Testis (tissue), 3 donors: ENCODE measurements around the gene GRIP2. TPM values are rescaled to one million over a fixed set of nuclear protein-coding genes. Genes with fewer than 3 reads are reported as not detected.

Source experiments
- DNase-seq: peaks from one replicate; pipeline ENCODE4 v3.0.0-alpha.2; 2019
- H3K27ac ChIP-seq, 2 donors: fragments of 200-600 bp; sonication (generic); one replicate each; pipeline ENCODE4 v1.5.1; 2019
- H3K27me3 ChIP-seq: fragments of 200-600 bp; sonication (generic); one replicate; pipeline ENCODE4 v1.5.1; 2019
- H3K36me3 ChIP-seq: fragments of 200-600 bp; sonication (generic); one replicate; pipeline ENCODE4 v1.5.1; 2017; ENCODE audit warnings: low read depth; ENCODE audit errors: missing control alignments
- H3K4me1 ChIP-seq: fragments of 200-600 bp; sonication (generic); one replicate; pipeline ENCODE4 v1.5.1; 2019
- H3K4me3 ChIP-seq, 2 donors: fragments of 200-600 bp; sonication (generic); one replicate each; pipeline ENCODE4 v1.5.1; 2017 to 2019
- H3K9me3 ChIP-seq: fragments of 200-600 bp; sonication (generic); one replicate; pipeline ENCODE4 v1.5.1; 2017
- POLR2A ChIP-seq: fragments of 450-650 bp; IDR thresholded peaks from one replicate; pipeline ENCODE4 v1.6.1; 2017; ENCODE audit warnings: antibody characterized with exemption, mild to moderate bottlenecking, moderate library complexity
- WGBS, 2 donors: methylation state at CpG; one replicate each; pipeline ENCODE4 v1.1.5; 2018; 5-methylcytosine and 5-hydroxymethylcytosine counted together
- intact Hi-C: fragments of 100-400 bp; cut with DNase I; formaldehyde crosslinking; loops from one replicate; pipeline ENCODE4 v1.15.1; 2023; ENCODE audit warnings: low total_unique reads
- polyA plus RNA-seq: library from polyadenylated mRNA; stranded (reverse); fragments of 350-450 nt; fragmentation: Illumina TruSeq; extraction: RNeasy Lipid Tissue Mini Kit (QIAGEN cat#74804); gene quantifications from one replicate; pipeline ENCODE4 v1.2.3, GENCODE V29; 2014; ENCODE audit warnings: low read depth, low replicate concordance; ENCODE audit not compliant: insufficient read depth
- total RNA-seq, 2 donors: library from RNA; depleted of rRNA; stranded (reverse); fragments of >200 nt; gene quantifications; one replicate each; pipeline ENCODE4 v1.2.3, GENCODE V29; 2016
- TF ChIP-seq, protein P1 (sequence below), 3 experiments: fragments of 450-650 bp in 2 of 3; fragments of 200-600 bp in 1 of 3; sonication (generic) in 1 of 3; IDR thresholded peaks; one replicate each; pipeline ENCODE4 v1.5.1; 2016 to 2019; ENCODE audit warnings: antibody characterized with exemption in 3 of 3, mild to moderate bottlenecking in 2 of 3, moderate library complexity in 1 of 3

GRIP2 gene
- total and polyA plus RNA-seq, 3 donors from 2014 or later: 2.4 to 3.2 (median 2.7) TPM

DNA sequence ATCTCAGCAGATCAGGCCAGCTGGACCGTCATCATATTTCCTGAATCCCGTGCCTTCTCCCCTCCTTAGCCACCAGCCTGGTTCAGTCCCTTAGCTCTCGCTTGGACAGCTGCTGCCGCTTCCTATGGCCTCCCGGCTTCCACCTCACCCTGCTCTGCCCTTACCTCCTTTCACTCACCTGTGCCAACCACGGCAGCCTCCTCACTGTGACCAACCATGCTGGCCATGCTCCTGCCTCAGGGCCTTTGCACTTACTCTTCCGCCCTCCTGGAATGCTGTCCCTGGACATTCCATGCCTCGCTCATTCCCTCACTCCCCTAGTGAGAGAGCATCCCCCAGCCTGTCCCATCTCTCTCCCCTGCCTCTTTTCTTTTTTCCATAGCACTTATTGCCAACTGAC, 19.2 kb downstream of the GRIP2 start:
- Histone ChIP-seq H3K27me3 (no peaks in the 10 kb centered on the region), H3K27ac (no peak overlapping the region), H3K36me3 (no peaks in the 10 kb centered on the region), H3K4me3 (no peak overlapping the region), H3K4me1 (peaks cover 6% of the 10 kb centered on the region), H3K9me3 (no peaks in the 10 kb centered on the region)
- intact Hi-C loops: no loop called here
- whole genome bisulfite sequencing, 2 donors: 92 to 95% methylated on average over 8 of the region's 8 CpGs
- TF ChIP-seq, protein P1, sequence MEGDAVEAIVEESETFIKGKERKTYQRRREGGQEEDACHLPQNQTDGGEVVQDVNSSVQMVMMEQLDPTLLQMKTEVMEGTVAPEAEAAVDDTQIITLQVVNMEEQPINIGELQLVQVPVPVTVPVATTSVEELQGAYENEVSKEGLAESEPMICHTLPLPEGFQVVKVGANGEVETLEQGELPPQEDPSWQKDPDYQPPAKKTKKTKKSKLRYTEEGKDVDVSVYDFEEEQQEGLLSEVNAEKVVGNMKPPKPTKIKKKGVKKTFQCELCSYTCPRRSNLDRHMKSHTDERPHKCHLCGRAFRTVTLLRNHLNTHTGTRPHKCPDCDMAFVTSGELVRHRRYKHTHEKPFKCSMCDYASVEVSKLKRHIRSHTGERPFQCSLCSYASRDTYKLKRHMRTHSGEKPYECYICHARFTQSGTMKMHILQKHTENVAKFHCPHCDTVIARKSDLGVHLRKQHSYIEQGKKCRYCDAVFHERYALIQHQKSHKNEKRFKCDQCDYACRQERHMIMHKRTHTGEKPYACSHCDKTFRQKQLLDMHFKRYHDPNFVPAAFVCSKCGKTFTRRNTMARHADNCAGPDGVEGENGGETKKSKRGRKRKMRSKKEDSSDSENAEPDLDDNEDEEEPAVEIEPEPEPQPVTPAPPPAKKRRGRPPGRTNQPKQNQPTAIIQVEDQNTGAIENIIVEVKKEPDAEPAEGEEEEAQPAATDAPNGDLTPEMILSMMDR (IDR thresholded peaks at IDR 0.05): no peak
- no peak for TF ChIP-seq POLR2A
- DNase-seq: no peak

DNA sequence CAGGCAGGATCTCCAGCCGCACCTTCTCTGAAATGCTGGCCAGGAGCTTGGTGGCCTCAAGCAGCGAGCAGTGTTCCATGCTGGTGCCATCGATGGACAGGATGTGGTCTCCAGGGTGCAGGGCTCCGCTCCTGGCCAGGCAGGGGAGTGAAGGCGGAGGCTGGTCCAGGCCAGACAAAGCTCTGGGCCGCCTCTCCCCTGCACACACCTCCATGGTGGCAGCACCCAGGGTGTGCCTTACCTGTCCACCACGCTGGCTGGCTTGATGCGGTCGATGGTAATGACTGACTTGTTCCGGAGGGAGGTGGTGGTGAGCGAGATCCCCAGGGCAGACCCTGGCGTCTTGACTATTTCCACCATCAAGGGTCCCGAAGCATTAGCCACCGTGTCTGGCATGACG, 20.0 kb downstream of the GRIP2 start:
- H3K9me3 ChIP-seq: no peaks in the 10 kb centered on the region
- WGBS, 2 donors: 91 to 93% methylated on average over 10 to 15 of the region's 15 CpGs
- no peaks in the 10 kb centered on the region for H3K27me3 ChIP-seq
- intact Hi-C loops: no loop called here
- H3K4me3 ChIP-seq: no peak overlapping the region
- H3K4me1 ChIP-seq: peaks cover 6% of the 10 kb centered on the region
- no peaks in the 10 kb centered on the region for H3K36me3 ChIP-seq
- no peak for DNase-seq
- no peak overlapping the region for H3K27ac ChIP-seq
- TF ChIP-seq, protein P1 (IDR thresholded peaks at IDR 0.05): no peak
- no peak for TF ChIP-seq POLR2A

DNA sequence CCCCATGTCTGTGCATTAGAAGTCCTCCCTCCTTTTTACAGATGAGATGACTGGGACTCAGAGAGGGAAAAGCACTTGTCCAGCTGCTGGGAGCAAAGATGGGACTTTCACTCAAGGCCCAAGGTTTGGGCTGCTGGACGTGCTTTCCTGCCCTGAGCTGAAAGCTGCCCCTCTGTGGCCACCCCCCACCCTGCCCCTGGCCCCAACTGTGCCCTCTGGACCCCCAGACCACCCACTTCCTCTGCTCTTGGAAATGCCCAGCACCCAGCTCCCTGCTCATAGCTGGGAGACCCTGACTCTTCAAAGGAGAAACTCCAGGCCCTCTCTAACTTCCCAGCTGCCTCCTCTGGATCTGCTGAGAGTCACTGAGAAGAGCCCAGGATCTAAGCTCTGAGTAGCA, 20.7 kb downstream of the GRIP2 start:
- Histone ChIP-seq H3K36me3 (no peaks in the 10 kb centered on the region), H3K4me3 (no peak overlapping the region), H3K27ac (no peak overlapping the region), H3K4me1 (peaks cover 6% of the 10 kb centered on the region), H3K27me3 (no peaks in the 10 kb centered on the region), H3K9me3 (no peaks in the 10 kb centered on the region)
- intact Hi-C loops: no loop called here
- no peak for TF ChIP-seq POLR2A
- TF ChIP-seq, protein P1 (IDR thresholded peaks at IDR 0.05): no peak
- DNase-seq: no peak
- 71 to 73% methylated on average over 1 of the region's 1 CpG for WGBS, 2 donors

DNA sequence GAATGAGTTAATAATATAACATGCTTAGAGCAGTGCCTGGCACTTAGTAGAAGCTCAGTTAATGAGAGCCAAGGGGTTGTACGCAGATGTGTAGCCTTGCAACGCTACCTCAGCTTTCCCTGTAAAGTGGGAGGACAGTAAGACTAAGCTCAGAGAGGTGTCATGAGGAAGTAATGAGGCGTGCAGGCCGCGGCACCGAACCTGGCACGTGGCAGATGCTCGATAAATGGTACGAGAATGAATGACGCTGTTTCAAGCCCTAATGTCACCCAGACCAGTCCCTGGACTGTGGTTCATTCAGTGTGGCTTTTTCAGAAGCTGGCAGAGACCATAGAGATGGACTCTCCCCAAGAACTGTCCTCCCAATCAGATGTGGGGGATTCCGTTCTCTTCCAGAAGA, 21.2 kb downstream of the GRIP2 start:
- TF ChIP-seq, protein P1 (IDR thresholded peaks at IDR 0.05): no peak
- no peak for TF ChIP-seq POLR2A
- H3K27me3 ChIP-seq: no peaks in the 10 kb centered on the region
- H3K4me1 ChIP-seq: peaks cover 5% of the 10 kb centered on the region
- H3K27ac ChIP-seq: no peak overlapping the region
- WGBS, 2 donors: 85 to 87% methylated on average over 11 of the region's 11 CpGs
- no peaks in the 10 kb centered on the region for H3K36me3 ChIP-seq
- no peak for DNase-seq
- no peaks in the 10 kb centered on the region for H3K9me3 ChIP-seq
- intact Hi-C loops: no loop called here
- no peak overlapping the region for H3K4me3 ChIP-seq

DNA sequence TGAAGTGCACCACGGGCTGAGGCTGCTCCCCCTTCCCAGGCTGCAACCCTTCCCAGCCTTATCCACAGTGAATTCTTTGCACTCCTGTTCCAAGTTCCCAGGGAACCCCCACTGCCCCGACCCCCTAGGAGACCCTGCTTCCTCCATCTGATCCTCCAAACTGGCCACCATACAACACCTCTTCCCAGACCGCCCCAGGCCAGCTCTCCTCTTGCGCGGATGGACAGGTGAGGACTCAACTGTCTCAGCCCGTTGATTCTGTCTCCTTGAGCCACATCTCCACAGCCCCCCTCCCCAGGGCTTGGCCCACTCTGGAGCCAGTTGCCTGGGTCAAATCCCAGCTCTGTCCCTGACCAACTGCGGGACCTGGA, 21.7 kb downstream of the GRIP2 start:
- Histone ChIP-seq H3K36me3 (no peaks in the 10 kb centered on the region), H3K4me3 (no peak overlapping the region), H3K9me3 (no peaks in the 10 kb centered on the region), H3K4me1 (peaks cover under 1% of the 10 kb centered on the region), H3K27ac (no peak overlapping the region), H3K27me3 (no peaks in the 10 kb centered on the region)
- 83% methylated on average over 7 of the region's 7 CpGs for WGBS, 2 donors
- intact Hi-C loops: no loop called here
- DNase-seq: no peak
- TF ChIP-seq POLR2A: no peak
- TF ChIP-seq, protein P1 (IDR thresholded peaks at IDR 0.05): no peak
